ENCODE results near the gene TRIP12.
"Not testable (repeated sequence)": the region's sequence is repeated elsewhere in the genome, so short reads cannot be mapped to it uniquely, and the experiment has no call there.

The TRIP12 gene

DNA sequence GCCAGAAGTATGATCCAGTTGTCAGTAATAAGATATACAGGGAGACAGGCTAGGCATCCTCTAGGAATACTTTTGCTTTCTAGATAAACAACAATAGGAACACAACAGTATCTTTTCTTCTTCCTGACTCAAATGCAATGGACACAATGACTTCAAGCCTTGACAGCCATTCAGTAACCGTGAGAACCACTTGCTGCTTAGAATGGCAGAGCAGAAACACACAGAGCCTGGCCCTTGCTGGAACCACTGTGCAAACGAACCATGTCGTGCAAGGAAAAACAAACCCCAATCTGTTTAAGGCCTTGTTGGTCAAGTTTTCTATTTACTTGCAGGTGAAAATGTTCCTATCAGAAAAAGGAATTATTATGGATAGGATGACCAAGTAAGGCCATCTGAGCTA, 18.8 kb downstream of the TRIP12 start:
- H3K4me3 ChIP-seq (ENCODE audit: low read depth, low read length) = no peak overlapping the region
- TF ChIP-seq CTCF (IDR thresholded peaks at IDR 0.05; ENCODE audit: low read depth, low read length) = no peak

GRCh38 chr2:229901819-229902218, 20.0 kb downstream of the TRIP12 start:
- H3K4me3 ChIP-seq (ENCODE audit: low read depth, low read length) = no peak overlapping the region
- TF ChIP-seq CTCF (IDR thresholded peaks at IDR 0.05; ENCODE audit: low read depth, low read length) = no peak

DNA sequence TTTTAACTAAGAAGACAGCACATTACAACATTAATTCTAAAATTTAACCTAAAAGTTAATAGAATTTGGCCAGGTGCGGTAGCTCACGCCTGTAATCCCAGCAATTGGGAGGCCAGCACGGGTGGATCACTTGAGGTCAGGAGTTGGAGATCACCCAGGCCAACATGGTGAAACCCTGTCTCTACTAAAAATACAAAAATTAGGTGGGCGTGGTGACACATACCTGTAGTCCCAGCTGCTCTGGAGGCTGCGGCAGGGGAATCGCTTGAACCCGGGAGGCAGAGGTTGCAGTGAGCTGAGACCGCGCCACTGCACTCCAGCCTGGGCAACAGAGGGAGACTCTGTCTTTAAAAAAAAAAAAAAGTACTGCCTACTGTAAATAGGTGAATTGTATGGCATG, 21.3 kb downstream of the TRIP12 start:
- H3K4me3 ChIP-seq (ENCODE audit: low read depth, low read length) = not testable (repeated sequence)

- no peak overlapping the region for H3K4me3 ChIP-seq (ENCODE audit: low read depth, low read length)
- no peak for TF ChIP-seq CTCF (IDR thresholded peaks at IDR 0.05; ENCODE audit: low read depth, low read length)
These were observed 21.8 kb downstream of the TRIP12 start for GRCh38 chr2:229900012-229900411.

DNA sequence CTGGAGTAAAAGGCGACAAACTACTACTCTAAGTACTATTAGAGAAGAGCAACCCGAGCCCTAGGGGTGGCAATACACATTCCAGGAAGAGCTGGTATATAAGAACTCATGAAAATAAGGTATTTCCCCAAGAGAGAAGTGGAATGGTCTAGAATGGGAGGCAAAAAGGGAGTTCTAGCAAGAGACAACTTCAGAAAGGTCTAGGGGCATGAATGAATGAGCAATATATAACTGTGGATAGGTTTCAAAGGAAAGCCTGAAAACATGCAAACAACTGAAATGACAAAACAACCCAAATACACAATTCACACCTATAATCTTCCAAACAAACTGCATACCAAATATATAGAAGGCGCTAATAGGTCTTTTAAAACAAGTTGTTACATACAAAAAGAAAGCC, 22.2 kb downstream of the TRIP12 start:
- H3K4me3 ChIP-seq (ENCODE audit: low read depth, low read length) = no peak overlapping the region
- TF ChIP-seq CTCF (IDR thresholded peaks at IDR 0.05; ENCODE audit: low read depth, low read length) = no peak

DNA sequence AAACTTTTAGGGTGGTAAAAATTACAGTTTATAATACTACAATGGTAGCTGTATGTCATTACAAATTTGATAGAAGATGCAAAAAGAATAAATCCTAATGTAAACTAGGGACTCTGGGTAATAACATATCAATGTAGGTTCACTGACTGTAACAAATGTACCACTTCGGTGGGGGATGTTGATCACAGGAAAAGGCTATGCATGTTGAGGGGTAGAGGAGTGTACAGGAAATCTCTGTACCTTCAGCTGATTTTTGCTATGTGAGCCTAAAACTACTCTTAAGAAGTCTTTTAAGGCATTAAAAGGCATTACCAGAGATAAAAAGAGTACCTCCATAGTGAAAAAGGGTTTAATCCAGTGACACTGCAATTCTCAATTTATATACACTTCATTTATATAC, 25.0 kb downstream of the TRIP12 start:
- no peak for TF ChIP-seq CTCF (IDR thresholded peaks at IDR 0.05; ENCODE audit: low read depth, low read length)
- H3K4me3 ChIP-seq (ENCODE audit: low read depth, low read length) = no peak overlapping the region

- H3K4me3 ChIP-seq (ENCODE audit: low read depth, low read length) = no peak overlapping the region
- TF ChIP-seq CTCF (IDR thresholded peaks at IDR 0.05; ENCODE audit: low read depth, low read length) = no peak
These were observed 32.8 kb downstream of the TRIP12 start for GRCh38 chr2:229889023-229889422.

DNA sequence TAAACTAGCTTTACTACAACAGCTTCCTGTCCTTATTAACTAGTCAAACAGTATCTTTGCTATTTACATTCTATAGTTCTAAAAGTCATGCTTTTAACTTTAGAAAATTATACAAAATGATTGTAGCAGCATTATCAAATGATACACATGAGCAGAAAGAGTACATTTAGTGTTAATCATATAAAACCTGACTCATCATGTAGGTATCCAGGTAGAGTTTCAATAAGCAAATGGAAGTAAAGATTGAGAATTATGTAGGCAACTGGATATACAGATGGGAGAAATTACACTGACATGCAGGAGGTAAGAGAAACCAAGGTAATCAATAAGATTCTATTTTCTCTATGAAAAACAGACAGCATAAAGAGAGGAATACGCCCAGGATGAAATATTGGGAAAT, 33.8 kb downstream of the TRIP12 start:
- no peak for TF ChIP-seq CTCF (IDR thresholded peaks at IDR 0.05; ENCODE audit: low read depth, low read length)
- H3K4me3 ChIP-seq (ENCODE audit: low read depth, low read length) = no peak overlapping the region
